Uterus (tissue), 4 donors: ENCODE results near the gene PPM1K. TPM values are rescaled to one million over a fixed set of nuclear protein-coding genes. Genes with fewer than 3 reads are reported as not detected.

Experiments used
- DNase-seq, 2 donors: peaks; one replicate each; pipeline ENCODE4 v3.0.0-alpha.2; 2019 to 2020
- H3K27ac ChIP-seq, 2 donors: fragments of 200-600 bp; sonication (generic); 1 replicate in 1 of 2; 2 replicates in 1 of 2; pipeline ENCODE4 v1.5.1; 2016 to 2018
- H3K27me3 ChIP-seq, 2 donors: fragments of 200-600 bp; sonication (generic); one replicate each; pipeline ENCODE4 v1.5.1; 2018 to 2019; ENCODE audit warnings: control low read depth in 1 of 2
- H3K36me3 ChIP-seq, 2 donors: fragments of 200-600 bp; sonication (generic); one replicate each; pipeline ENCODE4 v1.5.1; 2019; ENCODE audit warnings: control low read depth in 1 of 2
- H3K4me1 ChIP-seq, 2 donors: fragments of 200-600 bp; sonication (generic); one replicate each; pipeline ENCODE4 v1.5.1; 2018 to 2019; ENCODE audit warnings: control low read depth in 1 of 2
- H3K4me3 ChIP-seq, 2 donors: fragments of 200-600 bp; sonication (generic); 1 replicate in 1 of 2; 2 replicates in 1 of 2; pipeline ENCODE4 v1.5.1; 2018 to 2019; ENCODE audit warnings: mild to moderate bottlenecking in 1 of 2
- H3K9me3 ChIP-seq, 2 donors: fragments of 200-600 bp; sonication (generic); one replicate each; pipeline ENCODE4 v1.5.1; 2019; ENCODE audit warnings: control low read depth in 1 of 2
- CTCF ChIP-seq, 4 experiments: fragments of 200-600 bp in 2 of 4; fragments of 450-650 bp in 2 of 4; sonication (generic) in 2 of 4; IDR thresholded peaks; one replicate each; pipeline ENCODE4 v1.5.1; 2016 to 2019; ENCODE audit warnings: antibody characterized with exemption in 4 of 4, mild to moderate bottlenecking in 2 of 4, moderate library complexity in 1 of 4
- POLR2A ChIP-seq, 2 donors: fragments of 450-650 bp; IDR thresholded peaks; one replicate each; pipeline ENCODE4 v1.6.1; 2016; ENCODE audit warnings: antibody characterized with exemption in 2 of 2, mild to moderate bottlenecking in 1 of 2, moderate library complexity in 1 of 2
- intact Hi-C: fragments of 100-400 bp; cut with DNase I; formaldehyde crosslinking; loops from one replicate; pipeline ENCODE4 v1.15.1; 2023; ENCODE audit warnings: low total_unique reads
- small RNA-seq: library from RNA; depleted of rRNA; stranded (forward); fragments of <200 nt; gene quantifications from one replicate; pipeline ENCODE3, GENCODE V24; 2016
- total RNA-seq, 4 donors: library from RNA; depleted of rRNA in 3 of 4; stranded (reverse); fragments of >200 nt in 3 of 4; gene quantifications; one replicate each; pipeline versions ENCODE4 v1.1.0 to v1.2.4, GENCODE V29; 2014 to 2023
- donor health status: DM: yes; HTN: yes; CAD: no.

PPM1K gene
- total RNA-seq, 4 donors from 2014 or later: 64.7 to 159 (median 83.0) TPM

- DNase-seq: peak in 1 of 2 donors; percentile 64
- no peaks in the 10 kb centered on the region for H3K27me3 ChIP-seq
- TF ChIP-seq POLR2A (IDR thresholded peaks at IDR 0.05) (no peak), CTCF (IDR thresholded peaks at IDR 0.05) (peak; percentile 76 to 84 (median 81))
Measured at GRCh38 chr4:88211473-88212252, 72.7 kb downstream of the PPM1K start.

GRCh38 chr4:88208156-88208555, 76.2 kb downstream of the PPM1K start:
- no peak for TF ChIP-seq POLR2A (IDR thresholded peaks at IDR 0.05)
- no peak for TF ChIP-seq CTCF (IDR thresholded peaks at IDR 0.05)
- DNase-seq: no peak
- Histone ChIP-seq H3K36me3 (no peaks in the 10 kb centered on the region), H3K4me1 (no peaks in the 10 kb centered on the region), H3K27me3 (no peaks in the 10 kb centered on the region), H3K4me3 (no peak overlapping the region), H3K27ac (no peak overlapping the region), H3K9me3 (no peaks in the 10 kb centered on the region)
- intact Hi-C loops: no loop called here

More at GRCh38 chr4:88211473-88212252, 72.7 kb downstream of the PPM1K start:
- no peak overlapping the region for H3K4me3 ChIP-seq
- no peaks in the 10 kb centered on the region for H3K4me1 ChIP-seq
- H3K36me3 ChIP-seq: no peaks in the 10 kb centered on the region
- H3K9me3 ChIP-seq: no peaks in the 10 kb centered on the region
- intact Hi-C loops: loop anchor here (5.0 to 10.0 kb wide), 2 partner anchors 177 to 359 kb away; no protein-coding TSS in a partner anchor
- H3K27ac ChIP-seq: no peak overlapping the region

Small RNA genes within 50 kb of the gene (small RNA-seq; reads per million reads assigned to genes)
- gene RF00019 (not detected), gene RNU6-1298P (not detected)

Other genes with a start within 250 kb of the PPM1K start
- 10 to 100 TPM; 35.9 to 61.8 (median 50.0) TPM for gene ABCG2, start 125.9 kb downstream of the PPM1K start, total RNA-seq
- gene HERC6, start 94.3 kb upstream of the PPM1K start, total RNA-seq: 10 to 100 TPM in 2 of 4 donors, 1 to 10 TPM in 2; 3.5 to 27.6 (median 11.4) TPM
- gene HERC5, start 172.6 kb upstream of the PPM1K start, total RNA-seq: 10 to 100 TPM in 2 of 4 donors, 1 to 10 TPM in 2; 4.3 to 23.7 (median 10.6) TPM
- gene PYURF, start 239.2 kb upstream of the PPM1K start, total RNA-seq: 100 to 1,000 TPM in 3 of 4 donors, 10 to 100 TPM in 1; 82.9 to 270 (median 140) TPM